ENCODE measurements around the gene SLC15A1. TPM values are rescaled to one million over a fixed set of nuclear protein-coding genes. Genes with fewer than 3 reads are reported as not detected.

Gene SLC15A1
- total RNA-seq, 2 donors from 2014 or later, result not detected

DNA sequence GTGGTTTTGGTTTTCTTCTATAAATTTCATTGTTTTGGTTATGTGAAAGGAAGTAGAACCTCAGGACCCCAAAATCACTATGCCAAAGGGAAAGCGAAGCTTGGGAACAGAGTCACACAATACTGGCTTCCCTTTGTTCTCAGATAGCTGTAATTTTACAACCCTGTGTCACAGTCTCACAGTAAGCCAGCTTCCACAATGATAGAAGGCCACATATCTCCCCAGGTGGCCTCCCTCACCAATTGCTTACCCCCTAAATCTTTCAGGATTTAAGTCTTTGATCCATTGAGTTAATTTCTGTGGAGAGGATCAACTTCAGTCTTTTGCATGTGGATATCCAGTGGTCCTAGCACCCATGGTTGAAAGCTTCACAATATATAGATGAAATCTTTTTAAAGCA lies 58.7 kb downstream of the SLC15A1 start:
- no peaks in the 10 kb centered on the region for H3K4me1 Mint-ChIP-seq (ENCODE audit: low read depth)

DNA sequence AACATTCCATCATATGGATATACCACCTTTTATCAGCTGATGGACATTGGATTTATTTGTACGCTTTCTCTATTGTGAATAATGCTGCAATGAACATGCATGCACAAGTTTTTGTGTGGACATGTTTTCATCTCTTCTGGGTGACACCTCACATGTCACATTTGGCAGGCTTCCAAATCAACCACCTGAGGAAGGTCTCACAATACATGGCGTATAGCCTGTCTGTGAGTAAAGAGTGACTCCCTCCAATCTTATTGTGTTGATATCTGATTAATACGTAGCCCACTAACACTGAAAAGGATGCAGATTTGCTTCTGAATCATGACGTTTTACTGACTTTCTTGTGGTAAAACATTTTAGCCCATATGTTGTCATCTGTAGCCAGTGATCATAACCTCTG lies 61.1 kb downstream of the SLC15A1 start:
- H3K9me3 Mint-ChIP-seq, result no peaks in the 10 kb centered on the region
- DNase-seq (no peak), ATAC-seq (replicated peaks in 1 of 2) (no peak)
- no peaks in the 10 kb centered on the region for H3K4me1 Mint-ChIP-seq (ENCODE audit: low read depth)
- H3K27ac Mint-ChIP-seq, result no peak overlapping the region
- H3K4me3 Mint-ChIP-seq, result no peak overlapping the region
- no peaks in the 10 kb centered on the region for H3K36me3 Mint-ChIP-seq (ENCODE audit: insufficient read depth in 2 of 2)
- H3K27me3 Mint-ChIP-seq (ENCODE audit: low read depth), result peaks cover 1% of the 10 kb centered on the region

More for the DNA sequence above, 58.7 kb downstream of the SLC15A1 start:
- peaks cover 18% of the 10 kb centered on the region for H3K27me3 Mint-ChIP-seq (ENCODE audit: low read depth)
- no peaks in the 10 kb centered on the region for H3K36me3 Mint-ChIP-seq (ENCODE audit: insufficient read depth in 2 of 2)
- H3K9me3 Mint-ChIP-seq, result no peaks in the 10 kb centered on the region
- ATAC-seq (replicated peaks in 1 of 2) (no peak), DNase-seq (no peak)
- no peak overlapping the region for H3K27ac Mint-ChIP-seq
- no peak overlapping the region for H3K4me3 Mint-ChIP-seq

DNA sequence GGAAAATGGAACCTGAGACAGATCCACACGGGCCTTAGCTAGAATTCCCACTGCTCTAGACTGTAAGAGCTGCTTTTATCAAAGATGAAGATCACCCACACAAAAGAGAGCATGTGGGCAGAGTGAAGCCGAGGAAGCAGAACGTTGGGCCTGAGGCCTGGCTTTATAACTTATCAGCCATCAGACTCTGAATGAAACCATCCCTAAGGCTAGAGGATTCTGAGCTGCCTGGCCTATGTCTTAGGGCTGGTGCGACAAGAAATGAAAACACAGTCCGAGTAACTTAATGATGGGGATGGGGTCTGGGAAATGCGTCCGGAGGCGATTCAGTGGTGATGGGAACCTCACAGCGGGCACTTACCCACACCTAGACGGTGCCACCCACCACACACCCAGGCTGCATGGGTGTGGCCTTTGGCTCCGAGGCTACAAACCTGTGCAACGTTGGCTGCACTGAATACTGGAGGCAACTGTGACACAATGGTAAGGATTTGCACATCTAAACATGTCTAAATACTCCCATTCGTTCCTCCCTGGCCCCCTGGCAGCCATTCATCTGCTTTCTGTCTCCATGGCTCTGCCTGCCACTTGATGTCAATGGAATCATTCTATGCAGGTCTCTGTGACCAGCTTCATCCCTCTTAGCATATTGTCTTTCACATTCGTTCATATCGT lies 62.0 kb downstream of the SLC15A1 start:
- DNase-seq (no peak), ATAC-seq (replicated peaks in 1 of 2) (no peak)
- no peak overlapping the region for H3K27ac Mint-ChIP-seq
- H3K4me1 Mint-ChIP-seq (ENCODE audit: low read depth), result no peaks in the 10 kb centered on the region
- H3K27me3 Mint-ChIP-seq (ENCODE audit: low read depth), result peaks cover 3% of the 10 kb centered on the region
- no peaks in the 10 kb centered on the region for H3K9me3 Mint-ChIP-seq
- H3K36me3 Mint-ChIP-seq (ENCODE audit: insufficient read depth in 2 of 2), result no peaks in the 10 kb centered on the region
- H3K4me3 Mint-ChIP-seq, result no peak overlapping the region

DNA sequence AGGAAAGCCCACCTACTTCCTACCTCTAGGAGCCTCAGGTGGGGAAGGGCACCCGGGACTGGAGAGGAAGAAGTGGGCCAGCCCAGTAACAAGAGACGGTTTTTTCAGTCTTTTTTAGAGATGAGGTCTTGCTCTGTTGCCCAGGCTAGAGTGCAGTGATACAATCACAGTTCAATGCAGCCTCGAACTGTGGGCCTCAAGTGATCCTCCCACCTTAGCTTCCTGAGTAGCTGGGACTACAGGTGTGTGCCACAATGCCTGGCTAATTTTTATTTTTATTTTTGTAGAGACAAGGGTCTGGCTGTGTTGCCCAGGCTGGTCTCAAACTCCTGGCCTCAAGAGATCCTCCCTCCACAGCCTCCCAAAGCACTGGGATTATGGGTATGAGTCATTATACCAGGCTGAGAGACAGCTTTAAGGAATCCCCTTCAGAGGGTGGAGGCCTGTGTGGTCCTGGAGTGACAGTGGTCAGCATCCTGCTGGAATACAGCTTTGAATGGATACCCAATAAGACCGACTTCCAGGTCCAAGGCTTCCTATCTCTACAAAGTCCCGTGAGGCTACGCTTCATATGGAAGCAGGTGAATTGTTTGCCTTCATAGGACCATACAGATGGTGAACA lies 63.0 kb downstream of the SLC15A1 start:
- Mint-ChIP-seq H3K36me3 (ENCODE audit: insufficient read depth in 2 of 2) (no peaks in the 10 kb centered on the region), H3K4me1 (ENCODE audit: low read depth) (no peaks in the 10 kb centered on the region), H3K9me3 (no peaks in the 10 kb centered on the region), H3K4me3 (no peak overlapping the region), H3K27me3 (ENCODE audit: low read depth) (peaks cover 10% of the 10 kb centered on the region), H3K27ac (no peak overlapping the region)
- ATAC-seq (replicated peaks in 1 of 2) (no peak), DNase-seq (no peak)

DNA sequence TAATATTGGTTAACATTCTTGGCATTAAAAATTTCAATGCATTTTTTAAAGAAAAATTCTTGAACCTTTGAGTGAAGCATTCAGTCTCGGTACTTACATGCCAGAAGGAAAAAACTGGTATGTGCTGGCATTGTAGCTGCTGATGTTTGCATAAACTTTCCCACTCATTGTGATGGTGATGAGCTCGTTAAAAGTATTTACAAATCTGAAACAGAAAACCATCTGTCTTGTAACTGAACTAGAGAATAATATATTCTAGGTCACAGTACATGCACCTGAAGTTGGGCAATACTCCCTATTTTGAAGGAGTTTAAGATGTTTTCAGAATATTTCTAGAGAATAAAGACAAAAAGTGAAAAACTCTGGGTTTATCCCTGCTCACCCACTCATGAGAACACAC lies 64.1 kb downstream of the SLC15A1 start:
- no peak for DNase-seq
- H3K4me1 Mint-ChIP-seq (ENCODE audit: low read depth), result no peaks in the 10 kb centered on the region
- H3K9me3 Mint-ChIP-seq, result no peaks in the 10 kb centered on the region
- H3K4me3 Mint-ChIP-seq, result no peak overlapping the region
- no peak overlapping the region for H3K27ac Mint-ChIP-seq
- no peaks in the 10 kb centered on the region for H3K36me3 Mint-ChIP-seq (ENCODE audit: insufficient read depth in 2 of 2)
- peaks cover 10% of the 10 kb centered on the region for H3K27me3 Mint-ChIP-seq (ENCODE audit: low read depth)
- no peak for ATAC-seq (replicated peaks in 1 of 2)

DNA sequence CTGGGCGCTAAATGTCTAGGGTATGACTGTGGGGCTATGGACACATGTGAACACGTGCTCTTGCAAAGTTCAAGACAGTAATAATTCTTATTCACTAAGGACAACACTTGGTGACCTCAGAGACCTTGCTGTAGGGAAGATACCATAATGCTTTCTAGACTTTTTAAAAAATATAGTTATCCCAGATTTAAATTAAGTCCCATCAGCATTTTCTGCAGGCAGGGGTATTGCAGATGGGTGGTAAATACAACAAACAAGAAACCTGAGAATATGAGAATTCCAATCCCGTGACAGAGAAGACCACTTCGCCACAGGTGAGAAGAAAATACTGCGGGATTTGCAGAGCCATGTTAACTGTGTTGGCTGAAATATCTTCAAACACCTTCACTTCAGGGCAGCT lies 65.2 kb downstream of the SLC15A1 start:
- no peak for DNase-seq
- no peak overlapping the region for H3K27ac Mint-ChIP-seq

DNA sequence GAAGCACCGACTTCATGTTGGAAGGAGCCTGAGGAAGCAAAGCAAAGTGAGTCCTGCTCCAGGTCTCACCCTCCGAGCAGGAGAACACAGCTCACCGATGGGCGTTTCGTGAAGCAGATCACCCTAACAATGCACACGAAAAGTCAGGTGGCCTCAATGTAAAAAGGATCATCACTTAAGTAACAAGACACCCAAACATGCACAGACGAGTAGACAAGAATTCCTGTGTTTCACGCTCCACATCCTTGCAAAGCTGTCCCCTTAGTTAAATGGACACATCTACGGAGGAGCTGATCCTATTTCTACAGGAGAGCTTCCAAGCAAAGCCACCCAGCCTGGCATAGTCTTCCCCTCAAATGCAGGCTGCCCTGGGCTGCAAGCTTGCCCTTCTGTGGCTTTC lies 66.2 kb downstream of the SLC15A1 start:
- H3K4me3 Mint-ChIP-seq, result no peak overlapping the region
- H3K27me3 Mint-ChIP-seq (ENCODE audit: low read depth), result peaks cover 16% of the 10 kb centered on the region

More for the DNA sequence above, 65.2 kb downstream of the SLC15A1 start:
- Mint-ChIP-seq H3K4me1 (ENCODE audit: low read depth) (no peaks in the 10 kb centered on the region), H3K4me3 (no peak overlapping the region), H3K9me3 (no peaks in the 10 kb centered on the region), H3K36me3 (ENCODE audit: insufficient read depth in 2 of 2) (no peaks in the 10 kb centered on the region), H3K27me3 (ENCODE audit: low read depth) (peaks cover 11% of the 10 kb centered on the region)
- ATAC-seq (replicated peaks in 1 of 2), result no peak

DNA sequence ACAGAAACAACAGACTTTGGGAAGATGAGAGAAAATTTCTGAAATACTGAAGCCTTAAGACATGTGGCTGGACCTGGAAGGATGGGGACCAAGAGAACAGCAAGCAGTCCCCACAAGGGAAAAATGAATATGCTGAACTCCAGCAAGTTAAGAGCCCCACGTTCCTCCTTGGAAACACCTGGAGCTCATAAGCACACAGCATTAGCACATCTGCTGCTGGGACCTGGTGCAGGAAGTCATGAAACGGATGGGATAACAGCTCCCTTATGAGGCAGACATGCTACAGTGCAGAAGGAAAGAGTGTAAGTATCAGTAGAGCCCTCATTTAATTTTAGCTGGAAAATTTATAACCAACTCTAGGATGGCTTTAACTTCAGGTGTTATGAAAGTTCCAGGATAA lies 67.3 kb downstream of the SLC15A1 start:
- H3K36me3 Mint-ChIP-seq (ENCODE audit: insufficient read depth in 2 of 2), result no peaks in the 10 kb centered on the region
- no peak overlapping the region for H3K4me3 Mint-ChIP-seq
- no peak for ATAC-seq (replicated peaks in 1 of 2)
- DNase-seq, result no peak
- no peak overlapping the region for H3K27ac Mint-ChIP-seq
- H3K4me1 Mint-ChIP-seq (ENCODE audit: low read depth), result no peaks in the 10 kb centered on the region
- H3K27me3 Mint-ChIP-seq (ENCODE audit: low read depth), result peaks cover 16% of the 10 kb centered on the region
- H3K9me3 Mint-ChIP-seq, result no peaks in the 10 kb centered on the region

More for the DNA sequence above, 66.2 kb downstream of the SLC15A1 start:
- no peaks in the 10 kb centered on the region for H3K9me3 Mint-ChIP-seq
- no peak overlapping the region for H3K27ac Mint-ChIP-seq
- H3K36me3 Mint-ChIP-seq (ENCODE audit: insufficient read depth in 2 of 2), result no peaks in the 10 kb centered on the region
- DNase-seq, result no peak
- ATAC-seq (replicated peaks in 1 of 2), result no peak
- H3K4me1 Mint-ChIP-seq (ENCODE audit: low read depth), result no peaks in the 10 kb centered on the region

DNA sequence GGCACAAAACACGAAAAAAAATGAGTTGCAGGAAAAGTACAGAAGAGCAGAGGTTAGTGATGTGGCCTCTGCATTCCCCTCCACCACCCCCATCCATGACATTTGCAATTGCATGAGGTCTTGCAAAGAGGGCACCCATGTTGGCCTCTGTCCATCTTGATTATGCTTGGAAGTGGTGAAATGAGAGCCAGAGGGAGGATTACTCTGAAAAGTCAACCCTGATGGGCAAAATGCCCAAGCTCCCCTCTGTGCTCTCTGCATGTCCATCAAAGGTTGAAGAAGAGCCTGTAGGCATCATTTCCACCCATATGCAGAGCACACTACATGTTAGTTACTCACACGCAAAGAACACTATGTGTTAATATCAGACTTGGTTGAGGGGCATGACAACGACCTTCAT lies 71.4 kb downstream of the SLC15A1 start:
- no peaks in the 10 kb centered on the region for H3K9me3 Mint-ChIP-seq
- DNase-seq (no peak), ATAC-seq (replicated peaks in 1 of 2) (no peak)
- peaks cover 16% of the 10 kb centered on the region for H3K27me3 Mint-ChIP-seq (ENCODE audit: low read depth)
- no peak overlapping the region for H3K4me3 Mint-ChIP-seq
- no peak overlapping the region for H3K27ac Mint-ChIP-seq
- no peaks in the 10 kb centered on the region for H3K36me3 Mint-ChIP-seq (ENCODE audit: insufficient read depth in 2 of 2)
- no peaks in the 10 kb centered on the region for H3K4me1 Mint-ChIP-seq (ENCODE audit: low read depth)

DNA sequence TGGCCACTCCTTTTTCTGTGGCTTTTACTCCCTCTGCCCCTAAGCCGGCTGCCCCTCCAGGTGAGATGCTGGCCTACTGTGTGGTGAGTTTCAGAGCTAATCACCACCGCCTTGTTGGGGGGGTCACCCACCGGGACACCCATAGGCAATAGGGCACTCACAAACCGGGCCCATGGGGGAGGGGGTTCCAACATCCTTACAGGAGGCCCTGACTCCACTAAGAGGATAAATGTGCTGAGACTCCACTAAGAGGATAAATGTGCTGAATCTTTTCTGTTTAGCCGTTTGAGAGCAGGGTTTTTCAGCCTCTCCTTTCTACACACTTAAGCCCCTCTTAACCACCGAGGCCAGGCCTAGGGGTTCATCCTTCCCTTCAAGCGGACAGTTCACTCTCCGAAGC lies 73.7 kb downstream of the SLC15A1 start:
- Mint-ChIP-seq H3K36me3 (ENCODE audit: insufficient read depth in 2 of 2) (no peaks in the 10 kb centered on the region), H3K9me3 (no peaks in the 10 kb centered on the region), H3K27me3 (ENCODE audit: low read depth) (peaks cover 6% of the 10 kb centered on the region), H3K4me1 (ENCODE audit: low read depth) (no peaks in the 10 kb centered on the region), H3K4me3 (no peak overlapping the region), H3K27ac (no peak overlapping the region)
- ATAC-seq (replicated peaks in 1 of 2), result no peak
- no peak for DNase-seq

DNA sequence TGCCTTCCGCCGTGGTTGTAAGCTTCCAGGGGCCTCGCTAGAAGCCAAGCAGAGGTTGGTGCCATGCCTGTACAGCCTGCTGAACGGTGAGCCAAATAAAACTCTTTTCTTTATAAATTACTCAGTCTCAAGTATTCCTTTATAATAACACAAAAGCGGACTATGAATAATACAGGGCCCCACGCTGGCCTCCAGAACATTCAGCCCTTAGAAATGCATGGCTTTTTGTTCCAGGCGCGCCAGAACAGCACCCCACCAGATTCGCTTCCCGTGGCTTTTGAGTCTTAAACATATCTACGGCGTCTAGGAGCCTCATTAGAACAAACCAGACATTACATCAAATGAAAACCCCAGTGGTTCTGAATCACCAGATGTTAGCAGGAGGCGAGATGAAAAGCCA lies 75.1 kb downstream of the SLC15A1 start:
- ATAC-seq (replicated peaks in 1 of 2) (no peak), DNase-seq (no peak)
- peaks cover 6% of the 10 kb centered on the region for H3K27me3 Mint-ChIP-seq (ENCODE audit: low read depth)
- no peak overlapping the region for H3K27ac Mint-ChIP-seq
- H3K36me3 Mint-ChIP-seq (ENCODE audit: insufficient read depth in 2 of 2), result no peaks in the 10 kb centered on the region
- H3K4me1 Mint-ChIP-seq (ENCODE audit: low read depth), result no peaks in the 10 kb centered on the region
- H3K4me3 Mint-ChIP-seq, result no peak overlapping the region
- no peaks in the 10 kb centered on the region for H3K9me3 Mint-ChIP-seq

DNA sequence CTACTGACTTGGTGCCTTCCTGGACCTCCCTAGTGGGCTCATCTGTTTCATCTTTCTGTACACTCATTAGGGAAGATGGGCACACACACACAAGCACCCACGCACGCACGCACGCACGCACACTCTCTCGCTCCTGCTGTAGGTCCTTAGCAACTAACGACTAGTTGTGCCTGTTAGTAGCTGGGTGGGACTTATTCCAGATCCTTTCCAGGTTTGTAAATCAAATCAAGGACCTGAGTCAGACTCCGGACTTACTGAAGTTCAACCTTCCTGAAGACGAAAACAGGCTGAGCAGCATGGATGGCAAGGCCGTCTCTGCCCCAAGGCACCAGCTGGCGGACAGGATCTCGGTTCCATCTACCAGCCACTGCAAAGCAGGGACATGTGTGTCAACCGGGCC lies 76.2 kb downstream of the SLC15A1 start:
- Mint-ChIP-seq H3K27me3 (ENCODE audit: low read depth) (no peaks in the 10 kb centered on the region), H3K4me1 (ENCODE audit: low read depth) (no peaks in the 10 kb centered on the region)

DNA sequence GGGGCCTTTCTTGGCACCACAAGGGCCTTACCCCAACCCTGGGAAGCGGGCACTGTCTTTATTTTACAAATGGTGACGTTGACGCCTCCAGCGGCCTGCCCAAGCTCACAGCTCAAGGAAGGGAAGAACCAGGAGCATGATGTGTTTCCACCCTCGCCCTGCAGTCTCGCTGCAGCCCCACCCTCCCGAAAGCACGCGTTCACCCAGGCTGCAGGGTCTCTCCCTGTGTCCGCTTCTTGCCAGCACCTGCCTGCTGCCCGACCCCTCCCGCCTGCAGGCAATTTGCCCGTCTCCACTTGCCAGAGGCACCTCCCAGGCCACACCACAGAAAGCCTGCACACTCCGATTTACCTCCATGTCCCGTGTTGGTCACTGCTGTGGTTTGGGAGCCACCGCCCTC lies 76.6 kb downstream of the SLC15A1 start:
- Mint-ChIP-seq H3K36me3 (ENCODE audit: insufficient read depth in 2 of 2) (no peaks in the 10 kb centered on the region), H3K4me3 (no peak overlapping the region), H3K27me3 (ENCODE audit: low read depth) (no peaks in the 10 kb centered on the region), H3K4me1 (ENCODE audit: low read depth) (no peaks in the 10 kb centered on the region), H3K27ac (no peak overlapping the region), H3K9me3 (no peaks in the 10 kb centered on the region)
- DNase-seq (no peak), ATAC-seq (replicated peaks in 1 of 2) (no peak)

More for the DNA sequence above, 76.2 kb downstream of the SLC15A1 start:
- H3K27ac Mint-ChIP-seq, result no peak overlapping the region
- no peak overlapping the region for H3K4me3 Mint-ChIP-seq
- no peak for ATAC-seq (replicated peaks in 1 of 2)
- no peaks in the 10 kb centered on the region for H3K36me3 Mint-ChIP-seq (ENCODE audit: insufficient read depth in 2 of 2)
- H3K9me3 Mint-ChIP-seq, result no peaks in the 10 kb centered on the region
- DNase-seq, result no peak

DNA sequence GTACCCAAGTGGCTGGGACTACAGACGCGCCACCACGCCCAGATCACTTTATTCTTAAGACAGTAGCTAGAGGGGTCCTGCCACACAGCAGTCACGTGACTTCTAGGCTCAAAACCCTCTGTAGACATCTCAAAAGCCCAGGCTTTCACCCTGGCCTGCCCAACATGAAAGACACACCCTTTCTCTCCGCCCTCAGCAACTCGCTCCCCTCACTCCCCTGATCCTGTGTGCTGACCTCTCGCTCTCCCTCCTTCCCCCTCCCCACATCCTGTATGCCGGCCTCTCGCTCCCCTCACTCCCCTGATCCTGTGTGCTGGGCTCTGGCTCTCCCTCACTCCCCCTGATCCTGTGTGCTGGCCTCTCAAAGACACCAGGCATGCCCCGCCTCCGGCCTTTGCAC lies 77.4 kb downstream of the SLC15A1 start:
- ATAC-seq (replicated peaks in 1 of 2) (no peak), DNase-seq (no peak)
- Mint-ChIP-seq H3K4me1 (ENCODE audit: low read depth) (no peaks in the 10 kb centered on the region), H3K4me3 (no peak overlapping the region), H3K36me3 (ENCODE audit: insufficient read depth in 2 of 2) (no peaks in the 10 kb centered on the region), H3K27me3 (ENCODE audit: low read depth) (no peaks in the 10 kb centered on the region), H3K27ac (no peak overlapping the region), H3K9me3 (no peaks in the 10 kb centered on the region)

Measured in activated T-cell treated with anti-CD3 and anti-CD28 coated beads, Interleukin-2, amount 50 U/mL, for 72 hours (primary cell).